GM19328 (cell line): Measurements from ENCODE around the gene COL6A1.
"Not testable (repeated sequence)": the region's sequence is repeated elsewhere in the genome, so short reads cannot be mapped to it uniquely, and the experiment has no call there.

Experiments
- ATAC-seq: cut with Tn5 transposase; IDR thresholded peaks from one replicate; pipeline ENCODE4 v1.9.1; 2021; ENCODE audit warnings: mild to moderate bottlenecking, moderate library complexity; ENCODE audit not compliant: unreplicated experiment

Gene COL6A1

DNA sequence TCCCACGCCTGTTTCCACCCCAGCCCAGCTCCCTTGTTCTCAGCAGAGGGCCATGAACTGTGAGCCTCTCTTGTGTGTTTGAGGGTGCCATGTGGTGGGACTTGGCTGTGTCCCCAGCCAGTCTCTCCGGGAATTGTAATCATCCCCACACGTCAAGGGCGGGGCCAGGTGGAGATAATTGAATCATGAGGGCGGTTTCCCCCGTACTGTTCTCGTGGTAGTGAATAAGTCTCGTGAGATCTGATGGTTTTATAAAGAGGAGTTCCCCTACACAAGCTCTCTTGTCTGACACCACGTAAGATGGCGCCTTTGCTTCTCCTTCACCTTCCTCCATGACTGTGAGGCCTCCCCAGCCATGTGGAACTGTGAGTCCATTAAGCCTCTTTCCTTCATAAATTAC, 59.1 kb downstream of the COL6A1 start:
- ATAC-seq, result no peak

DNA sequence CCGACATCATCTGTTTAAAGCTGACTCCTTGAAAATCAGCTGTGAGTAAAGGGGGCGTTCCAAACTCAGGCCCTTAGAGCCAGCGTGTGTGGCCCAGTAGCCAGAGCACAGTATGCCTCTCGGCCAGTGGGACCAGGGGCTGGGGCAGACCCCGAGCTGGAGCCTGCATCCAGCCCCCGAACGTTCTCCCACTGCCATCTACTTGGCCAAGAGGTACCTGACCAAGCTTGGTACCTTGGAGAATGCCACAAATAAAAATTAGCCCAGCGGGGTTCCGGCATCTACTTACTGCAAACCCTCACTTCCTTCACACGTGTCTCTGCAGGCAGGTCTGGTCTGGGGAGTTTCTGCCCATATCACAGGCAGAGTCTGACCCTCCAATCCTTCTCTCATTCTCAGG, 59.6 kb downstream of the COL6A1 start:
- ATAC-seq, result no peak

GRCh38 chr21:46045154-46045553, 63.6 kb downstream of the COL6A1 start:
- ATAC-seq, result no peak

DNA sequence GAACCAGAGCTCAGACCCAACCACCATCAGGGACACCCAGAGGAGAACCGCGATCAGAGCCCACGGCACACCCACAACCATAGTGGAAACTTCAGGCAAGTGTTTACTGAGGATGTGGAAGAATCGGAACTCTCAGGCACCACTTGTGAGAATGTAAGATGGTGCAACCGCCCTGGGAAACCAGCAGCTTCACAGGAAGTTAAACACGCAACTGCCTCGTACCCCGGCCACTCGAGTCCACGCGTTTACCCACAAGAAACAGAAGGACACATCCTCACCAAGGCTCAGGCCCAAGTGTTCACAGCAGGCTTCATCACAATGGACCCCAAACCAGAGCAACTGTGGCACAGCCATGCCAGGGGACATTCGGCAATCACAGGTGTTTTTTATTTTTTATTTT, 64.9 kb downstream of the COL6A1 start:
- no peak for ATAC-seq

DNA sequence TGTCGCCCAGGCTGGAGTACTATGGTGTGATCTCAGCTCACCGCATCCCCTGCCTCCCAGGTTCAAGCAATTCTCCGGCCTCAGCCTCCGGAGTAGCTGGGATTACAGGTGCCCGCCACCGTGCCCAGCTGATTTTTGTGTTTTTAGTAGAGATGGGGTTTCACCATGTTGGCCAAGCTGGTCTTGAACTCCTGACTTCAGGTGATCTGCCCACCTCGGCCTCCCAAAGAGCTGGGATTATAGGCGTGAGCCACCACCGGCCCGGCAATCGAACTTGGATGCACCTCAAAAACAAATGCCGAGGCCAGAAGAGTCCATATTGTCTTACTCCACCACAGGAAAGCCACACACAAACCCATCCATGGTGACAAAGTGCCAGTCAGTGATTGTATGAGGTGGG, 65.3 kb downstream of the COL6A1 start:
- not testable (repeated sequence) for ATAC-seq

- ATAC-seq, result no peak
Measured at GRCh38 chr21:46048926-46049889, 67.6 kb downstream of the COL6A1 start.

- no peak for ATAC-seq
Measured at GRCh38 chr21:46049890-46050667, 68.5 kb downstream of the COL6A1 start.

DNA sequence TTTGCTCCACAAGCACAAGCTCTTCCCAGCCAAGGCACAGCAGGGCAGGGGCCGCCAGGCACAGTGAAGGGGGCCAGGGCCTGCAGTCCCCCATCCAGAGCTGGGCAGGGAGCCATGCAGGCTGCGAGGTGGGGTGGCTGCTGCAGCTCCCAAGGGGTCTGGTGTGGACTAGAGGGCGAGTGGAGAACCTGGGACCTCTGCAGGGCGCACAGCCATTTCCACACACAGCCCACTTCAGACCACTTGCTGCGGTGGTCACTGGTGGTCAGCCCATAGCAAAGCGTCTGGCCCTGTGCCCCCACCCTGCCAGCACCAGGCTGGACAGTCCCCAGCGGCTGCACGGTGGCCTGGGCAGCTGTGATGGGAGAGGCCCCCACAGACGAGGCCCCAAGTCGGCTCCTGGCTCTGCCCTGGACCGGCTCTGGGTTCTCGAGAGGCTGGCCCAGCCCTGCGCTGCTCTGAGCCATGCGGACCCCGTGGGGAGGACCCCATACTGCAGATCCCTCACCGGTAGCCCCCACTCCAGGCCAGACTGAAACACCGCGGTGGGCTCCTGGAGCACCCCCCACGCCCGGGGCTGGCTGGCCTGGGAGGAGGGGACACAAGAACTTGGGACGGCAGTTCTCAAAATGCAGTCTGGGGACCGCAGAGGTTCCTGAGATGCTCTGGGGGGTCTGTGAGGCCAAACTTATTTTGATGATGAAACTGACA, 69.3 kb downstream of the COL6A1 start:
- no peak for ATAC-seq

GRCh38 chr21:46051379-46051770, 69.8 kb downstream of the COL6A1 start:
- no peak for ATAC-seq

- no peak for ATAC-seq
Measured at GRCh38 chr21:46051821-46052675, 70.5 kb downstream of the COL6A1 start.

GRCh38 chr21:46052703-46053651, 71.4 kb downstream of the COL6A1 start:
- ATAC-seq, result no peak

DNA sequence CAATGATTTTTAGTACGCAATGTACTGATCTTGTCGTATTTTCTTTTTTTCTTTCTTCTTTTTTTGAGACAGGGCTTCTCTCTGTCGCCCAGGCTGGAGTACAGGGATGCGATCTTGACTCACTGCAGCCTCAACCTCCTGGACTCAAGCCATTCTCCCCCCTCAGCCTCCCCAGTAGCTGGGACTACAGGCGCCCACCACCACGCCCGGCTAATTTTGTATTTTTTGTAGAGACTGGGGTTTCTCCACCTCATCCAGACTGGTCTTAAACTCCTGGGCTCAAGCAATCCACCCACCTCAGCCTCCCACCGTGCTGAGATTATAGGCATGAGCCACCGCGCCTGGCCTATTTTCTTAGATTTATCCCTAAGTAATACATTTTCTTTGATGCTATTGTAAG, 72.5 kb downstream of the COL6A1 start:
- ATAC-seq, result no peak

GRCh38 chr21:46054451-46054881, 72.9 kb downstream of the COL6A1 start:
- no peak for ATAC-seq
